ENCODE results near the gene PRADC1.

The PRADC1 gene

DNA sequence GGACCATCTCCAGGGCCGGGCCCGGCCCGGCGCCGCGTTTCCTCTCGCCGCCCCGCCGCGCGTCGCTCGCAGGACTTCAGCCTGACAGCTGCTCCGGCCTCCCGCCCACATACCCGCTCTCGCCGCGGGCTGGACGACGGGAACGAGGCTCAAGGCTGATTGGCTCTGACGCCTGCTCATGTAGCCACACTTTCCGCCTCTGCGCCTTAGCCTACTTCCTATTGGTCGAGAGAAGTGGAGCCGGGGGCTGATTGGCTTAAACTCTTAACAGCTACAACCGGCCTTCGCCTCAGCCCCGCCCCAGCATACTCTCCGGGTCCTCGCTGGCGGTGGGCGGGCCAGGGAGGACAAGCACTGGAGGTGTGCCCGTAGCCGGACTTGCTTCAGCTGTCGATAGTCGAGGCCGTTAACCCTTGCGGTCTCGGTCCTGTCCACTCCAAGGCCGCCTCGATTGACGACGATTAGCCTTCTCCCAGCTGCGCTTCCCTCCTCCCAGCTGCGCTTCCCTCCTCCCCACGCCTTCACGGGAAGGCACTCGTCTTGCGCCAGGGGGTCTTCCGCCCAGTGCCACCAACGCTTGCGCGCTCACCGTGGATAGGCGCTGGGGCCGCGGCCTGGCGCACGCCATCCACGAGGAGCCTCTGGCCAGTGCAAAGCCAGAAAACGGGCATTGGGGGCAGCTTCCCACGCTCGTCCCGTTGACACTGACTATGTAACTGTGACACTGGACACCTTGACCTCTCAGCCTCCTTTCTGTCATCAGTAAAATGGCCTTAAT, at the start of gene PRADC1:
Gene PRADC1 (minus strand): TSS at position 86 of the 778 bp plus-strand sequence. CDS start 79 bp downstream, at position 7.
- TF ChIP-seq CTCF (conservative IDR thresholded peaks at IDR 0.05; ENCODE audit: low read length) = no peak
- peak; percentile 99 for DNase-seq (ENCODE audit: low read depth)
- peak within 1 kb of the TSS; percentile 96 for H3K4me3 ChIP-seq (ENCODE audit: low read length)

- H3K4me3 ChIP-seq (ENCODE audit: low read length) = no peak overlapping the region
- TF ChIP-seq CTCF (conservative IDR thresholded peaks at IDR 0.05; ENCODE audit: low read length) = no peak
- no peak for DNase-seq (ENCODE audit: low read depth)
These were observed 48.2 kb upstream of the PRADC1 start for GRCh38 chr2:73281244-73281643.

DNA sequence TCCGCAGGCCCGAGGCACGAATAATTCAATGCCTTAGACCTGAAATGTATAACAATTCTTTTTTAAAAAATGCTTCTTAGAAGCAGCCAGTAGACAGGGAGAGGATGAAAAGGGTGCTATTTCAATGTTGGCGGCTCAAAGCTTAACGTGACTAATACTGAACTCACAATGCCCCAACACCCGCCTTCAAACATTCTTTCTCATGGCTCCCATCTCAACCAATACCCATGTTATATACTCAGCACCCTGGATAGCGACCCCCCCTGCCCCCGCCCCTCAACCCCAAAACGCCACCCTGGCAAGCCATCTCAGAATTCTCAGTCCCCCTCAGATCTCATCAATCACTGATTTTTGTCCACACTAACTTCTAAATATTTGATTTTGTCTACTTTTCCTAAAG, 46.8 kb upstream of the PRADC1 start:
- no peak for DNase-seq (ENCODE audit: low read depth)
- no peak for TF ChIP-seq CTCF (conservative IDR thresholded peaks at IDR 0.05; ENCODE audit: low read length)

GRCh38 chr2:73272270-73272669, 39.2 kb upstream of the PRADC1 start:
- TF ChIP-seq CTCF (conservative IDR thresholded peaks at IDR 0.05; ENCODE audit: low read length) = no peak
- DNase-seq (ENCODE audit: low read depth) = no peak
- no peak overlapping the region for H3K4me3 ChIP-seq (ENCODE audit: low read length)

More for the DNA sequence above, 46.8 kb upstream of the PRADC1 start:
- H3K4me3 ChIP-seq (ENCODE audit: low read length) = no peak overlapping the region

GRCh38 chr2:73269686-73270465, 36.8 kb upstream of the PRADC1 start:
- no peak for TF ChIP-seq CTCF (conservative IDR thresholded peaks at IDR 0.05; ENCODE audit: low read length)
- no peak overlapping the region for H3K4me3 ChIP-seq (ENCODE audit: low read length)
- DNase-seq (ENCODE audit: low read depth) = no peak

- TF ChIP-seq CTCF (conservative IDR thresholded peaks at IDR 0.05; ENCODE audit: low read length) = no peak
- DNase-seq (ENCODE audit: low read depth) = no peak
- H3K4me3 ChIP-seq (ENCODE audit: low read length) = no peak overlapping the region
These were observed 36.0 kb upstream of the PRADC1 start for GRCh38 chr2:73268830-73269685.

Measured in AG10803 (cell line).